ENCODE data around the gene ARHGEF28. TPM values are rescaled to one million over a fixed set of nuclear protein-coding genes. Genes with fewer than 3 reads are reported as not detected.

ARHGEF28 gene
- total RNA-seq, 1 donor, result 26.2 TPM

DNA sequence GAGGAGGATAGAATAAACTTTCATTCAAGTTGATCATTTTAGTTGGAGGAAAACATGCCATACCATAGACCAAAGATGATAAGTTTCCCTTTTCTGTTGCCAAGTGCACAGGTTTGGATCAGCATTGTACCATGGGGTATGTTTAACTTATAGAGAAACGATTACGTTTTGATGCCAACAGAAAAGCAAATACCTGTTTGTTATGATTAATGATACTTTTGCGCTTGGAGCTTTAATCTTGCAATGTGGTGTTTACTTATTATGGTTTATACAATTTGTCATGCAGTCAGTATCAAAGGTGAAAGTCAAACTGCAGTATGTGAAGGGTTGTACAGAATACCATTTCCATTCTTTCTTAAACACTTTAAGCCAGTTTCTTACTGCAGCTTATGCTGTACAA lies 13.2 kb upstream of the ARHGEF28 start:
- no peak for TF ChIP-seq CTCF (IDR thresholded peaks at IDR 0.05; ENCODE audit: insufficient read depth, low read length)
- DNase-seq (ENCODE audit: low read depth), result no peak
- H3K4me3 ChIP-seq (ENCODE audit: low read depth, low read length), result no peak overlapping the region

DNA sequence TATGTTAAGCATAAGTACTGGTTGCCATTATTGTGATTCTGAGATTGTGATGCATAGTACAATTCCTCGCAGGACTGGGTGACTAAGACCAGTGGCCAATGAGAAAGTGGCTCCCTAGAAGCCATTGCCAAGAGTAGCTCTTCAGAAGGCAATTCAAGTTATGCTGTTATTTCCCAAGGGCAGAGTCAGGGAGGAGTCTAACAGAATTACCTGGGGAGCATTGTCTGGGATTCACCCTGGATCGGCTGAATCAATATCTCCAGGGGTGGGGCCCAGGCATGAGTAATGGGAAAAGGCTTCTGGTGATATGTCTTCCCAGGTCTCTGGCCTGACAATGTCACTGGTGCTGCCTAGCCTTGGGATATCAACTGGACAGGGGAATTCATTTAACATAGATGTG lies 10.9 kb upstream of the ARHGEF28 start:
- TF ChIP-seq CTCF (IDR thresholded peaks at IDR 0.05; ENCODE audit: insufficient read depth, low read length), result no peak
- H3K4me3 ChIP-seq (ENCODE audit: low read depth, low read length), result no peak overlapping the region
- DNase-seq (ENCODE audit: low read depth), result no peak

DNA sequence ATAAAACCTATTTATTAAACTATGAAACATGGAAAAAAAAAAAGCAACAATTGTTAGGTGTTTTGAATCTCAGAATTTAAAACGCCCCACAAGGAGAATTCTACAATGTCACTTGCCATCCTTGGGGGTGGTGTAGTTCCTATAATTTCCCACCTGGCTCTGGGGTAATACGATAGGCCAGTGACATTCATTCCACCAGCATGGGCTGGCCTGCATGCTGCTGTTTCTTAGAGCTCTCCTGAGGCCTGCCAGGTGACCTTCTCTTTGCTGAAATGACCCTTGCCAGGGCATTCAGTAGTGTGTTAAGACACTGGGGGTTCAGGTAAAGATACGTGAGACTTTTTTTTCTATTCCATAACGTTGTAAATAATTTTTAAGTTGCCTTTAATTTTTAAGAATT lies 10.0 kb upstream of the ARHGEF28 start:
- H3K4me3 ChIP-seq (ENCODE audit: low read depth, low read length), result no peak overlapping the region
- TF ChIP-seq CTCF (IDR thresholded peaks at IDR 0.05; ENCODE audit: insufficient read depth, low read length), result no peak
- no peak for DNase-seq (ENCODE audit: low read depth)

DNA sequence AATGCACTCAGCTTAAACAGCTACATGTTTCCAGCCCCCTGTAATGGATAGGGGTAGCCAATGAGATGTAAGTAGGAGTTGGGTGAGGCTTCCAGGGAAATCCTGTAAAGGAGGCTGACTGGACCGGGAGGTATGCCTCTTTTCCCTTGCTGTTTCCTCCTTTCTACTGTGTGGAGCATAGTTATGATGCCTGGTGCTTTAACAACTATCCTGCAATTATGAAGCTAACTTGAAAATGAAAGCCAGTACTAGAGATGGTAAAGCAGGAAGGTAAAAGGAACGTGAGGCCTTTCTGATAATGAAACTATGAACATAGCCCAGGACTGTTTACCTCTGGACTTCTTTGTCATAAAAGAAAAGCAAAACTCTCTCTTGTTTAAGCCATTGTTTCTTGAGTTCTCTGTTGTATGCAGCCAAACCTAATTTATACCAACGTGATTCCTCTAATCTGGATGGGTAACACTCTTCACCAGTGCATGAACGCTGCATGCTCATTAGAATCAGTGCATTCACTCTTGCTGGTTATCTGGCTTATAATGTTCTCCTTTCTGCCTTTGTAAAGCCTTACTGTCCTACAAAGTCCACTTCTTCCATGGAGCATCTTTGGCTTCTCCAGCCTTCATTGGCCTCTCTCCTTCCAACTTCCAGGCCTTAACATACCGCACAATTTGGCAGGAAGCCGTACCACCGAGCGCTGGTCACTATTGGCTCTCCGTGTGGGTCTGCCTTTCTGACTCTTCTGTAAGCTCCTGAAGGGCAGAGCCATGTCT lies 8.3 kb upstream of the ARHGEF28 start:
- DNase-seq (ENCODE audit: low read depth), result peak; percentile 51

GRCh38 chr5:73619606-73620333 lies 6.2 kb upstream of the ARHGEF28 start:
- H3K4me3 ChIP-seq (ENCODE audit: low read depth, low read length), result no peak overlapping the region
- TF ChIP-seq CTCF (IDR thresholded peaks at IDR 0.05; ENCODE audit: insufficient read depth, low read length), result no peak
- no peak for DNase-seq (ENCODE audit: low read depth)

More for the DNA sequence above, 8.3 kb upstream of the ARHGEF28 start:
- no peak for TF ChIP-seq CTCF (IDR thresholded peaks at IDR 0.05; ENCODE audit: insufficient read depth, low read length)
- H3K4me3 ChIP-seq (ENCODE audit: low read depth, low read length), result no peak overlapping the region

DNA sequence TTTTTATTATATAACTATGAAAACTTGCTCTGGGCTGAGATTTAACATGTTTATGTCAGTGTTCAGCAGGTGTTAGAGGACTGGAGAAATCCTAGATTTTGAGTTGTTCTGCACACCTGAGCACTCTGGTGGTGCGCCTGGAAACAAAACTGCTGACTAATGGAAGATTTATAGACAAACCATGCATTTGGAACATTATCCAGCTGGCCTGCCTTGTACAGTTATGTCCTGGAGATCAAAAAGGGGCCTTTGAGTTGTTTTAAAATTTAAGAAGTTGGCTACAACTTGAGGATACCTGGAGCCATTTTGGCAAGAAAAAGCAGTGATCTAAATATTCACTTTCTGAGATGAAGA lies 5.7 kb upstream of the ARHGEF28 start:
- no peak for DNase-seq (ENCODE audit: low read depth)
- H3K4me3 ChIP-seq (ENCODE audit: low read depth, low read length), result no peak overlapping the region
- no peak for TF ChIP-seq CTCF (IDR thresholded peaks at IDR 0.05; ENCODE audit: insufficient read depth, low read length)
